ENCODE measurements around the gene FES. TPM values are rescaled to one million over a fixed set of nuclear protein-coding genes. Genes with fewer than 3 reads are reported as not detected.

FES gene
- total RNA-seq, 1 experiment from 2014 or later = 6.7 TPM

GRCh38 chr15:90911906-90912769, 27.8 kb downstream of the FES start:
- Histone ChIP-seq H2AK5ac (ENCODE audit: insufficient read length, low read length) (no peak overlapping the region), H2BK120ac (ENCODE audit: low read depth, low read length, poor library complexity, severe bottlenecking) (no peak overlapping the region), H2BK12ac (ENCODE audit: insufficient read length, low read depth, low read length) (no peak overlapping the region), H3K18ac (ENCODE audit: insufficient read length, low read depth, low read length) (no peak overlapping the region), H3K23me2 (ENCODE audit: insufficient read length, low read depth, low read length, poor library complexity, severe bottlenecking) (no peaks in the 10 kb centered on the region), H3K79me1 (ENCODE audit: insufficient read depth, low read depth, low read length, poor library complexity, severe bottlenecking) (no peaks in the 10 kb centered on the region), H3K14ac (ENCODE audit: insufficient read depth, low read length) (no peak overlapping the region), H3K56ac (ENCODE audit: insufficient read length, low read depth, low read length) (no peak overlapping the region), H3K4ac (ENCODE audit: low read depth, low read length) (no peak overlapping the region), H2BK15ac (ENCODE audit: low read depth, low read length) (no peak overlapping the region), H3K27me3 (ENCODE audit: insufficient read depth, low read length) (no peaks in the 10 kb centered on the region), H3T11ph (ENCODE audit: low read length) (no peak overlapping the region), H3K23ac (ENCODE audit: insufficient read length, low read depth, low read length) (no peak overlapping the region), H3K9me3 (ENCODE audit: control insufficient read depth, low read depth, low read length) (no peaks in the 10 kb centered on the region), H3K79me2 (ENCODE audit: insufficient read depth, low read length) (no peaks in the 10 kb centered on the region), H4K91ac (ENCODE audit: insufficient read length, low read depth, low read length) (no peak overlapping the region), H2AFZ (ENCODE audit: low read length) (no peak overlapping the region), H2BK20ac (ENCODE audit: low read depth, low read length, poor library complexity, severe bottlenecking) (no peak overlapping the region), H4K20me1 (ENCODE audit: control insufficient read depth, insufficient read depth, insufficient read length) (no peaks in the 10 kb centered on the region), H3K4me1 (ENCODE audit: insufficient read depth, low read length) (no peaks in the 10 kb centered on the region), H3K4me2 (ENCODE audit: insufficient read depth, insufficient read length, low read length) (no peak overlapping the region), H2BK5ac (ENCODE audit: insufficient read length, low read length) (no peak overlapping the region), H4K8ac (replicated peaks; ENCODE audit: insufficient read length, low read depth, low read length) (no peak overlapping the region), H4K5ac (ENCODE audit: insufficient read length, low read depth, low read length) (no peak overlapping the region), H3K27ac (ENCODE audit: insufficient read length, low read depth, low read length) (no peak overlapping the region), H3K9ac (ENCODE audit: extremely low read depth, insufficient read length, low read length) (no peak overlapping the region)
- TF ChIP-seq CTCF (conservative IDR thresholded peaks at IDR 0.05) = no peak
- Mint-ChIP-seq H3K36me3 (ENCODE audit: insufficient read depth in 1 of 3, low read depth in 3 of 3) (peaks cover 2 to 47% (median 7%) of the 10 kb centered on the region in 3 experiments; a peak in 5 of 7 replicates), H3K27me3 (ENCODE audit: low read depth) (no peaks in the 10 kb centered on the region), H3K27ac (no peak overlapping the region; a peak in 1 of 7 replicates), H3K4me3 (no peak overlapping the region), H3K4me1 (peaks cover 3 to 8% of the 10 kb centered on the region in 2 experiments; a peak in 2 of 4 replicates), H3K9me3 (no peaks in the 10 kb centered on the region)
- DNase-seq = no peak
- WGBS (ENCODE audit: extremely low coverage, insufficient read length, low lambda C conversion rate) = no CpG with 5 or more reads among the region's 30 CpGs

Data from H9 (cell line).